IPS-15b (cell line): ENCODE measurements around the gene SYT6.

Source experiments
- H3K27me3 ChIP-seq: one replicate; pipeline ENCODE4 v1.6.1; 2013; ENCODE audit warnings: low read length; ENCODE audit not compliant: control insufficient read depth, insufficient read depth
- H3K36me3 ChIP-seq: one replicate; pipeline ENCODE4 v1.6.1; 2013; ENCODE audit warnings: low read length; ENCODE audit not compliant: control insufficient read depth, insufficient read depth
- H3K4me1 ChIP-seq: one replicate; pipeline ENCODE4 v1.6.1; 2013; ENCODE audit warnings: mild to moderate bottlenecking, low read length; ENCODE audit not compliant: control insufficient read depth, insufficient read depth
- H3K4me3 ChIP-seq: one replicate; pipeline ENCODE4 v1.5.1; 2013; ENCODE audit warnings: low read depth, low read length
- H3K9ac ChIP-seq: one replicate; pipeline ENCODE4 v1.6.1; 2013; ENCODE audit warnings: low read depth, mild to moderate bottlenecking, low read length
- H3K9me3 ChIP-seq: one replicate; pipeline ENCODE4 v1.6.1; 2013; ENCODE audit warnings: mild to moderate bottlenecking, low read length; ENCODE audit not compliant: control insufficient read depth, insufficient read depth

The SYT6 gene

DNA sequence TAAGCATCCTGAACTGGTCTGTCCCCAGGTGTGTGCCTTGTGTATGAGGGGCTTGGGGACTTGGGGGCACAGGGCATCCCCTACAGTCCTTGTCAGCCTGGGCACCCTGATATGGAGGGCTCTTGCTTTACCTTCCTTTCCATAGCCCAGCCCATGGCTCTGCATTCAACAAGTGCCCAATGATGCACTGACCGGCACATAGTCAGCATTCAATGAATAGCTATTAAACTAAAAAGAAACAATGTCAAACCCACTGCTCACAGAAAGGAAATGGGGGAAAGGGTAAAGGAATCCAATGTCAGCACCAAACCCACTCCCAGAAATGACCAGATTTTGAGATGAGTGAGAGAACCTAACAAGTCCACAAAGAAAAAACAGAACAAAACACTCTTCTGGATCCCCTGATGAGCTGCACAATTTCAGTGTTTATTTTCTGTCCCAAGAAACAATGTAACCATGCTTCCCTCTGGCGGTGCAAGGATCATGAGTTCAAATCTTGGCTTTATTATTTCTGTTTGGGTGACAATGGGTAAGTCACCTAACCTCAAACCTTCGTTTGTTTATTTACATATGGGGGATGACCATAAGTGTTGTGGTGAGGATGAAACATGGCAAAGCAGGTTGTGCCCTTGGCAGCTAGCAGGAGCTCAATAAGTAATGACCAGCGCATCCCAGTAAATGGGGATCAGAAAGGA, 22.0 kb downstream of the SYT6 start:
- Histone ChIP-seq H3K9ac (no peak overlapping the region), H3K9me3 (no peaks in the 10 kb centered on the region), H3K4me3 (no peak overlapping the region), H3K4me1 (peaks cover 6% of the 10 kb centered on the region), H3K36me3 (peaks cover 76% of the 10 kb centered on the region), H3K27me3 (no peaks in the 10 kb centered on the region)

- H3K9me3 ChIP-seq = no peaks in the 10 kb centered on the region
- no peak overlapping the region for H3K4me3 ChIP-seq
- H3K27me3 ChIP-seq = no peaks in the 10 kb centered on the region
- peaks cover 6% of the 10 kb centered on the region for H3K4me1 ChIP-seq
- H3K36me3 ChIP-seq = peaks cover 69% of the 10 kb centered on the region
- H3K9ac ChIP-seq = no peak overlapping the region
Observed at GRCh38 chr1:114130846-114131525, 22.7 kb downstream of the SYT6 start.

- Histone ChIP-seq H3K4me1 (peaks cover 6% of the 10 kb centered on the region), H3K36me3 (peaks cover 62% of the 10 kb centered on the region), H3K4me3 (no peak overlapping the region), H3K9ac (no peak overlapping the region), H3K27me3 (no peaks in the 10 kb centered on the region), H3K9me3 (no peaks in the 10 kb centered on the region)
Observed at GRCh38 chr1:114130213-114130612, 23.5 kb downstream of the SYT6 start.

DNA sequence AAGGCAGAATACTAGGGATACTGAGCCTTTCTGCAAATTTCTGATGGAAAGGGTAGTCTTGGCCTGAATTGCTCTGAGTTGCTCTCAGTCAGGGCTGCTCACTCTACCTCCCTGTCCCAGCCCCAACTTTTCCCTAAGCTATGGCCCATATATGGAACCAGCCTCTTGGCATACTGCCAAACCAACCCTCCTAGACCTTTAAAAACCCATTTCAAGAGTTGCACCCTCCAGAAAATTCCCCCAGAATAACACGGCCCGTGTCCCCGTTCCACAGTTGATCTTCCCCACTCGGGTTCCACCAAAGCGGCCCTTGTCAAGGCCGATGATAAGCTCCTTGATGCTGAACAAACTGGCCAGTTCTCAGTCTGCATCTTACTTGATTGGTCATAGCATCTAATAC, 25.4 kb downstream of the SYT6 start:
- H3K27me3 ChIP-seq = no peaks in the 10 kb centered on the region

GRCh38 chr1:114126261-114127095, 27.2 kb downstream of the SYT6 start:
- Histone ChIP-seq H3K9ac (no peak overlapping the region), H3K9me3 (no peaks in the 10 kb centered on the region), H3K4me1 (no peaks in the 10 kb centered on the region), H3K36me3 (peaks cover 40% of the 10 kb centered on the region), H3K4me3 (no peak overlapping the region), H3K27me3 (no peaks in the 10 kb centered on the region)

More for the DNA sequence above, 25.4 kb downstream of the SYT6 start:
- Histone ChIP-seq H3K36me3 (peaks cover 55% of the 10 kb centered on the region), H3K9ac (no peak overlapping the region), H3K4me1 (no peaks in the 10 kb centered on the region), H3K9me3 (no peaks in the 10 kb centered on the region), H3K4me3 (no peak overlapping the region)

DNA sequence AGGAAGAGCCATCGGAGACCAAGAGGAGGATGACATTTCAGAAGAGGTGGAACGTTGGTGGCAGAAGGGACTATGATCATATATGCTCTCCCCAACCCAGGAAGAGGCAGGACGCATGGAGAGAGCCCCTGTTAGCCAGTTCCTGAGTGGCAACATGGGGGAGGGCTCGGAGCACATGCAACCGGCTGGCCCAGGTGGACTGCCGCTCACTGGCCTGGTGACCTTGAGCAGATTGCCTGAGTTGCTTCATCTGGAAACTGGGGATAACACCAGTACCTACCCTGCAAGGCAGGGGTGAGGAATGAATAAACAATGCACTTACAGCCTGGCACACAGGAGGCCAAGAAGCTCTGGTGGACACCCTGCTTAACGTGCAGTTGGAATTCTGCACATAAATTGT, 29.0 kb downstream of the SYT6 start:
- Histone ChIP-seq H3K4me3 (no peak overlapping the region), H3K36me3 (peaks cover 25% of the 10 kb centered on the region), H3K27me3 (no peaks in the 10 kb centered on the region), H3K9ac (no peak overlapping the region), H3K4me1 (no peaks in the 10 kb centered on the region), H3K9me3 (no peaks in the 10 kb centered on the region)

GRCh38 chr1:114122941-114123618, 30.6 kb downstream of the SYT6 start:
- Histone ChIP-seq H3K27me3 (no peaks in the 10 kb centered on the region), H3K9ac (no peak overlapping the region), H3K4me3 (no peak overlapping the region), H3K9me3 (no peaks in the 10 kb centered on the region), H3K4me1 (peaks cover 5% of the 10 kb centered on the region), H3K36me3 (peaks cover 17% of the 10 kb centered on the region)

GRCh38 chr1:114118351-114118990, 35.2 kb downstream of the SYT6 start:
- H3K9ac ChIP-seq = no peak overlapping the region
- no peak overlapping the region for H3K4me3 ChIP-seq
- no peaks in the 10 kb centered on the region for H3K9me3 ChIP-seq
- no peaks in the 10 kb centered on the region for H3K27me3 ChIP-seq
- H3K4me1 ChIP-seq = peaks cover 10% of the 10 kb centered on the region
- peaks cover 11% of the 10 kb centered on the region for H3K36me3 ChIP-seq

DNA sequence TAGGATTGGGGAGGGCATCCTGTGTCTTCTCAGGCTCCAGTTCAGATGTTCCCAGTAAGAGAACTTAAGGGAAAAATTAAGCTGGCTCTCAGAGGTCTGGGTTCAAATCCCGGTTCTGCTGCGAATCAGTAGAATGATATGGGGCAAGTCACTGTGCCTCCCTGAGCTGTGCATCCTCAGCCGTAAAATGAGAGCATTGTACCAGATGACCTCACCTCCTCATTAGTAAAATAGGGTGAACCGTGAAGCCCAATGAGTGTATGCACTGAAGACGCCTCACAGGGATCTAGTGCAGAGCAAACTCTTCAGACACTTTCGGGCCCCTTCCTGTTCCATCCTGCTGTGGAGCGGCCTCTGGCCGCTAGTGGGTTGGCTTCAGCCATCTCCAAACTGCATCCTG, 36.0 kb downstream of the SYT6 start:
- Histone ChIP-seq H3K9ac (no peak overlapping the region), H3K9me3 (no peaks in the 10 kb centered on the region), H3K36me3 (peaks cover 16% of the 10 kb centered on the region), H3K4me1 (peaks cover 13% of the 10 kb centered on the region), H3K27me3 (no peaks in the 10 kb centered on the region), H3K4me3 (no peak overlapping the region)

GRCh38 chr1:114116086-114116485, 37.6 kb downstream of the SYT6 start:
- no peaks in the 10 kb centered on the region for H3K9me3 ChIP-seq
- H3K4me1 ChIP-seq = peaks cover 13% of the 10 kb centered on the region
- H3K4me3 ChIP-seq = no peak overlapping the region
- H3K27me3 ChIP-seq = no peaks in the 10 kb centered on the region
- H3K36me3 ChIP-seq = peaks cover 28% of the 10 kb centered on the region
- no peak overlapping the region for H3K9ac ChIP-seq
